Left hindlimb (tissue), 1 donor: ENCODE measurements around the gene ATXN10.
"Not testable (repeated sequence)": the region's sequence is repeated elsewhere in the genome, so short reads cannot be mapped to it uniquely, and the experiment has no call there.

Experiments
- DNase-seq: peaks from one replicate; pipeline ENCODE4 v3.0.0-alpha.2; 2018

The ATXN10 gene

GRCh38 chr22:45680932-45681700 is 9.5 kb downstream of the ATXN10 start:
- DNase-seq = no peak

- DNase-seq = no peak
These were observed 10.4 kb downstream of the ATXN10 start for GRCh38 chr22:45682064-45682463.

GRCh38 chr22:45682773-45683172 is 11.1 kb downstream of the ATXN10 start:
- DNase-seq = not testable (repeated sequence)

- no peak for DNase-seq
These were observed 11.6 kb downstream of the ATXN10 start for GRCh38 chr22:45683248-45683647.

GRCh38 chr22:45683680-45684079 is 12.0 kb downstream of the ATXN10 start:
- DNase-seq = no peak

GRCh38 chr22:45684169-45684568 is 12.5 kb downstream of the ATXN10 start:
- DNase-seq = no peak

- no peak for DNase-seq
These were observed 13.3 kb downstream of the ATXN10 start for GRCh38 chr22:45684752-45685574.

- DNase-seq = no peak
These were observed 14.4 kb downstream of the ATXN10 start for GRCh38 chr22:45686004-45686403.

- DNase-seq = no peak
These were observed 15.2 kb downstream of the ATXN10 start for GRCh38 chr22:45686836-45687235.

- DNase-seq = no peak
These were observed 17.0 kb downstream of the ATXN10 start for GRCh38 chr22:45688600-45689080.

GRCh38 chr22:45689211-45689610 is 17.6 kb downstream of the ATXN10 start:
- no peak for DNase-seq

GRCh38 chr22:45690008-45690407 is 18.4 kb downstream of the ATXN10 start:
- no peak for DNase-seq

GRCh38 chr22:45692549-45692948 is 20.9 kb downstream of the ATXN10 start:
- no peak for DNase-seq

- DNase-seq = no peak
These were observed 22.2 kb downstream of the ATXN10 start for GRCh38 chr22:45693835-45694234.

- DNase-seq = no peak
These were observed 24.6 kb downstream of the ATXN10 start for GRCh38 chr22:45696227-45696626.

GRCh38 chr22:45698094-45698493 is 26.5 kb downstream of the ATXN10 start:
- DNase-seq = no peak

GRCh38 chr22:45702981-45703380 is 31.3 kb downstream of the ATXN10 start:
- no peak for DNase-seq

- DNase-seq = no peak
These were observed 32.1 kb downstream of the ATXN10 start for GRCh38 chr22:45703758-45704157.

- DNase-seq = no peak
These were observed 33.0 kb downstream of the ATXN10 start for GRCh38 chr22:45704648-45705047.

- DNase-seq = no peak
These were observed 36.0 kb downstream of the ATXN10 start for GRCh38 chr22:45707605-45708004.

- no peak for DNase-seq
These were observed 36.5 kb downstream of the ATXN10 start for GRCh38 chr22:45708145-45708544.

- DNase-seq = no peak
These were observed 37.6 kb downstream of the ATXN10 start for GRCh38 chr22:45709060-45709739.

- DNase-seq = no peak
These were observed 38.2 kb downstream of the ATXN10 start for GRCh38 chr22:45709866-45710265.
